Dermis blood vessel endothelial cell (primary cell): ENCODE measurements around the gene TCF20. TPM values are rescaled to one million over a fixed set of nuclear protein-coding genes. Genes with fewer than 3 reads are reported as not detected.

Source experiments
- DNase-seq: peaks from one replicate; pipeline ENCODE4 v3.0.0; 2010
- total RNA-seq: library from RNA; depleted of rRNA; stranded (reverse); fragments of >200 nt; gene quantifications from 2 replicates; pipeline ENCODE4 v1.2.3, GENCODE V29; 2014

The TCF20 gene
- 25.7 and 29.0 TPM in 2 replicates for total RNA-seq

- DNase-seq, result peak; percentile 80
Observed at GRCh38 chr22:42270510-42271190, at the start of gene TCF20. TCF20 (minus strand) TSS chr22:42270653; CDS start chr22:42215305, 55,348 bp downstream.

GRCh38 chr22:42319386-42319785 lies 48.9 kb upstream of the TCF20 start:
- no peak for DNase-seq

GRCh38 chr22:42318967-42319366 lies 48.5 kb upstream of the TCF20 start:
- DNase-seq, result no peak

- no peak for DNase-seq
Observed at GRCh38 chr22:42317691-42318547, 47.5 kb upstream of the TCF20 start.

- DNase-seq, result no peak
Observed at GRCh38 chr22:42317008-42317407, 46.6 kb upstream of the TCF20 start.

- no peak for DNase-seq
Observed at GRCh38 chr22:42315392-42315756, 44.9 kb upstream of the TCF20 start.

GRCh38 chr22:42314709-42315391 lies 44.4 kb upstream of the TCF20 start:
- DNase-seq, result no peak

- DNase-seq, result peak; percentile 57
Observed at GRCh38 chr22:42313804-42314581, 43.5 kb upstream of the TCF20 start.

GRCh38 chr22:42313204-42313603 lies 42.8 kb upstream of the TCF20 start:
- no peak for DNase-seq

GRCh38 chr22:42310291-42311015 lies 40.0 kb upstream of the TCF20 start:
- DNase-seq, result peak; percentile 9

GRCh38 chr22:42309865-42310264 lies 39.4 kb upstream of the TCF20 start:
- no peak for DNase-seq

- DNase-seq, result no peak
Observed at GRCh38 chr22:42308892-42309468, 38.5 kb upstream of the TCF20 start.

- no peak for DNase-seq
Observed at GRCh38 chr22:42307806-42308563, 37.5 kb upstream of the TCF20 start.

GRCh38 chr22:42306010-42306409 lies 35.6 kb upstream of the TCF20 start:
- DNase-seq, result no peak

- no peak for DNase-seq
Observed at GRCh38 chr22:42304324-42304790, 33.9 kb upstream of the TCF20 start.

- no peak for DNase-seq
Observed at GRCh38 chr22:42303396-42304323, 33.2 kb upstream of the TCF20 start.

GRCh38 chr22:42301742-42302102 lies 31.3 kb upstream of the TCF20 start:
- no peak for DNase-seq

- no peak for DNase-seq
Observed at GRCh38 chr22:42301077-42301741, 30.8 kb upstream of the TCF20 start.
